Ovary (tissue), 9 donors: ENCODE results near the gene BICRA. TPM values are rescaled to one million over a fixed set of nuclear protein-coding genes. Genes with fewer than 3 reads are reported as not detected.
A peak's percentile ranks its signal among the peaks of the same experiment; 100 is the strongest.

Experiments used
- DNase-seq, 5 donors: peaks; one replicate each; pipeline ENCODE4 v3.0.0-alpha.2; 2019 to 2020
- H3K27ac ChIP-seq, 2 donors: fragments of 200-600 bp; one replicate each; pipeline versions ENCODE4 v1.5.1 to v1.8.0; 2019 to 2022
- H3K27me3 ChIP-seq: fragments of 200-600 bp; one replicate; pipeline ENCODE4 v1.8.0; 2022
- H3K36me3 ChIP-seq: fragments of 200-600 bp; sonication (generic); one replicate; pipeline ENCODE4 v1.5.1; 2019
- H3K4me1 ChIP-seq: one replicate; pipeline ENCODE4 v1.8.1; 2013; ENCODE audit warnings: mild to moderate bottlenecking, moderate library complexity; ENCODE audit not compliant: insufficient read depth
- H3K4me3 ChIP-seq: fragments of 200-600 bp; sonication (generic); one replicate; pipeline ENCODE4 v1.5.1; 2017
- H3K9me3 ChIP-seq, 2 donors: fragments of 200-600 bp in 1 of 2; sonication (generic) in 1 of 2; one replicate each; pipeline versions ENCODE4 v1.5.1 to v1.8.1; 2013 to 2019; ENCODE audit warnings: mild to moderate bottlenecking in 1 of 2, moderate library complexity in 1 of 2
- EP300 ChIP-seq: sonication (generic); formaldehyde crosslinking; IDR thresholded peaks from one replicate; pipeline ENCODE4 v1.6.1; 2017; ENCODE audit warnings: antibody characterized with exemption
- POLR2A ChIP-seq: fragments of 450-650 bp; IDR thresholded peaks from one replicate; pipeline ENCODE4 v1.6.1; 2017; ENCODE audit warnings: antibody characterized with exemption, mild to moderate bottlenecking, moderate library complexity
- WGBS, 3 donors: extraction: QIAGEN DNeasy Blood & Tissue Kit in 1 of 3; methylation state at CpG; one replicate each; pipeline versions ENCODE4 v1.1.5 to v1.1.7; 2013 to 2017; 5-methylcytosine and 5-hydroxymethylcytosine counted together
- intact Hi-C, 4 donors: fragments of 100-400 bp; cut with DNase I; formaldehyde crosslinking; loops; one replicate each; pipeline versions ENCODE4 v1.11.0 to v1.15.1; 2022 to 2023
- polyA plus RNA-seq, 2 donors: library from polyadenylated mRNA; stranded (reverse); fragments of 200-250 nt in 1 of 2; fragments of 350-450 nt in 1 of 2; fragmentation: Illumina TruSeq in 1 of 2; extraction: RNeasy Lipid Tissue Mini Kit (QIAGEN cat#74804) in 1 of 2; gene quantifications; one replicate each; pipeline ENCODE4 v1.2.3, GENCODE V29; 2013 to 2014
- total RNA-seq, 7 donors: library from RNA; depleted of rRNA in 2 of 7; stranded (reverse); fragments of >200 nt in 2 of 7; fragmentation: NEBNext Ultra II Directional in 3 of 7; extraction: Animal tissue kit (Norgen Biotek cat#: 25700) in 3 of 7; gene quantifications; one replicate each; pipeline versions ENCODE4 v1.1.0 to v1.2.4, GENCODE V29; 2016 to 2023
- TF ChIP-seq, protein P1 (sequence below), 3 donors: fragments of 450-650 bp in 2 of 3; fragments of 200-600 bp in 1 of 3; IDR thresholded peaks; one replicate each; pipeline versions ENCODE4 v1.5.1 to v1.8.0; 2016 to 2022; ENCODE audit warnings: antibody characterized with exemption in 3 of 3, mild to moderate bottlenecking in 1 of 3
- donor health status: DM: no; HTN: no; CAD: no; lungs with moderate emphysema.
- donor health status: DM: no; HTN: no; CAD: no.
- donor health status: Bipolar disorder and iron deficiency.
- donor health status: DM: yes; HTN: yes; CAD: no.
- donor health status: DM: no; HTN: no; CAD: no.
- donor health status: DM: yes; HTN: yes; CAD: no.

The BICRA gene
- total and polyA plus RNA-seq, 9 donors: 3.7 to 21.7 (median 12.9) TPM

- 88 to 93% (median 90%) methylated on average over 8 of the region's 8 CpGs for WGBS, 3 donors
- no peaks in the 10 kb centered on the region for H3K9me3 ChIP-seq
- H3K27ac ChIP-seq: no peak overlapping the region
- intact Hi-C loops: loop anchor here in 1 of 4 donors (10.0 kb wide), 1 partner anchor 1864 kb away; the partner anchor contains the start of gene PRR12
- no peak overlapping the region for H3K4me3 ChIP-seq
- TF ChIP-seq EP300 (no peak), POLR2A (no peak)
- TF ChIP-seq, protein P1, sequence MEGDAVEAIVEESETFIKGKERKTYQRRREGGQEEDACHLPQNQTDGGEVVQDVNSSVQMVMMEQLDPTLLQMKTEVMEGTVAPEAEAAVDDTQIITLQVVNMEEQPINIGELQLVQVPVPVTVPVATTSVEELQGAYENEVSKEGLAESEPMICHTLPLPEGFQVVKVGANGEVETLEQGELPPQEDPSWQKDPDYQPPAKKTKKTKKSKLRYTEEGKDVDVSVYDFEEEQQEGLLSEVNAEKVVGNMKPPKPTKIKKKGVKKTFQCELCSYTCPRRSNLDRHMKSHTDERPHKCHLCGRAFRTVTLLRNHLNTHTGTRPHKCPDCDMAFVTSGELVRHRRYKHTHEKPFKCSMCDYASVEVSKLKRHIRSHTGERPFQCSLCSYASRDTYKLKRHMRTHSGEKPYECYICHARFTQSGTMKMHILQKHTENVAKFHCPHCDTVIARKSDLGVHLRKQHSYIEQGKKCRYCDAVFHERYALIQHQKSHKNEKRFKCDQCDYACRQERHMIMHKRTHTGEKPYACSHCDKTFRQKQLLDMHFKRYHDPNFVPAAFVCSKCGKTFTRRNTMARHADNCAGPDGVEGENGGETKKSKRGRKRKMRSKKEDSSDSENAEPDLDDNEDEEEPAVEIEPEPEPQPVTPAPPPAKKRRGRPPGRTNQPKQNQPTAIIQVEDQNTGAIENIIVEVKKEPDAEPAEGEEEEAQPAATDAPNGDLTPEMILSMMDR (IDR thresholded peaks at IDR 0.05): no peak
- H3K36me3 ChIP-seq: no peaks in the 10 kb centered on the region
- H3K4me1 ChIP-seq: peaks cover 14% of the 10 kb centered on the region
- H3K27me3 ChIP-seq: no peaks in the 10 kb centered on the region
- no peak for DNase-seq
These were observed 122.0 kb downstream of the BICRA start for GRCh38 chr19:47730910-47731309.

- H3K27me3 ChIP-seq: no peaks in the 10 kb centered on the region
- no peaks in the 10 kb centered on the region for H3K36me3 ChIP-seq
- no peak overlapping the region for H3K4me3 ChIP-seq
- intact Hi-C loops: loop anchor here in 1 of 4 donors (10.0 kb wide), 1 partner anchor 1860 kb away; the partner anchor contains the start of gene PRR12
- TF ChIP-seq POLR2A (no peak), EP300 (no peak)
- TF ChIP-seq, protein P1 (IDR thresholded peaks at IDR 0.05): no peak
- DNase-seq: no peak
- 80 to 85% (median 84%) methylated on average over 4 of the region's 4 CpGs for WGBS, 3 donors
- no peak overlapping the region for H3K27ac ChIP-seq
- peaks cover 3% of the 10 kb centered on the region for H3K4me1 ChIP-seq
- H3K9me3 ChIP-seq: no peaks in the 10 kb centered on the region
These were observed 126.2 kb downstream of the BICRA start for GRCh38 chr19:47735131-47735530.

DNA sequence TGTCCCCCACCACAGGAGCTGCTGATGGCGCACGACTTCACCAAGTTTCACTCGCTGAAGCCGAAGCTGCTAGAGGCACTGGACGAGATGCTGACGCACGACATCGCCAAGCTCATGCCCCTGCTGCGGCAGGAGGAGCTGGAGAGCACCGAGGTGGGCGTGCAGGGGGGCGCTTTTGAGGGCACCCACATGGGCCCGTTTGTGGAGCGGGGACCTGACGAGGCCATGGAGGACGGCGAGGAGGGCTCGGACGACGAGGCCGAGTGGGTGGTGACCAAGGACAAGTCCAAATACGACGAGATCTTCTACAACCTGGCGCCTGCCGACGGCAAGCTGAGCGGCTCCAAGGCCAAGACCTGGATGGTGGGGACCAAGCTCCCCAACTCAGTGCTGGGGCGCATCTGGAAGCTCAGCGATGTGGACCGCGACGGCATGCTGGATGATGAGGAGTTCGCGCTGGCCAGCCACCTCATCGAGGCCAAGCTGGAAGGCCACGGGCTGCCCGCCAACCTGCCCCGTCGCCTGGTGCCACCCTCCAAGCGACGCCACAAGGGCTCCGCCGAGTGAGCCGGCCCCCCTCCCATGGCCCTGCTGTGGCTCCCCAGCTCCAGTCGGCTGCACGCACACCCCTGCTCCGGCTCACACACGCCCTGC, 132.1 kb downstream of the BICRA start:
- H3K9me3 ChIP-seq: no peaks in the 10 kb centered on the region
- TF ChIP-seq, protein P1 (IDR thresholded peaks at IDR 0.05): no peak
- TF ChIP-seq POLR2A: no peak
- no peak for TF ChIP-seq EP300
- peak in 3 of 5 donors; percentile 40 to 59 (median 57) for DNase-seq
- H3K27me3 ChIP-seq: no peaks in the 10 kb centered on the region
- H3K4me3 ChIP-seq: no peak overlapping the region
- H3K27ac ChIP-seq: no peak overlapping the region
- no peaks in the 10 kb centered on the region for H3K36me3 ChIP-seq
- H3K4me1 ChIP-seq: peaks cover 3% of the 10 kb centered on the region
- intact Hi-C loops: no loop called here
- 81 to 87% (median 81%) methylated on average over 48 of the region's 48 CpGs for WGBS, 3 donors

DNA sequence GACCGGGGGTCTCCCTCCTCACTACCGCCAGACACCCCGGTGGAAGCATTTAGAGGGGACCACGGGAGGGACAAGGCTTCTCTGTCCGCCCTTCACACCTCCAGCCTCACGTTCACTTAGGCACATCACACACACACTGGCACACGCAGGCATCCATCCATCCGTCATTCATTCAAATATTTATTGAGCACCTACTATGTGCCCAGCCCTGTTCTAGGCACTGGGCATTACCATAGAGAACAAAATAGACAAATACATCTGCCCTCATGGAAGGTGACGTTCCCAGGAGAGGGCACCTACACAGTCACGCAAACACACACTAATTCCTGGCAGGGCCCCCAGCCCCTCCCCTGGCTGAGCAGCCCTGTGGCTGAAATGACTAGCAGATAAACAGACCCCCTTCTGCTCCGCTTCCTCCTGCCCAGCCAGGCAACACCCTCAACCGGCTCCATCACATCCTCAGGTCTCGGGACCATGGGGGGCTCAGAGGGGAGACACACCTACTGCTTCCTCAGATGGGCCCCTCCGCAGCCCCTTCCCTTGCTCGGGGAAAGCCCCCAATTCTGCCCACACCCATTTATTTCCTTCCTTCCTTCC, 132.7 kb downstream of the BICRA start:
- no peak overlapping the region for H3K4me3 ChIP-seq
- peak in 2 of 5 donors; percentile 53 for DNase-seq
- H3K27ac ChIP-seq: peak overlapping the region; percentile 85 to 97
- 78 to 83% (median 79%) methylated on average over 15 of the region's 15 CpGs for WGBS, 3 donors
- H3K4me1 ChIP-seq: peaks cover 6% of the 10 kb centered on the region
- intact Hi-C loops: no loop called here
- TF ChIP-seq, protein P1 (IDR thresholded peaks at IDR 0.05): no peak
- TF ChIP-seq EP300 (no peak), POLR2A (no peak)
- H3K27me3 ChIP-seq: no peaks in the 10 kb centered on the region
- no peaks in the 10 kb centered on the region for H3K36me3 ChIP-seq
- H3K9me3 ChIP-seq: no peaks in the 10 kb centered on the region
